ENCODE measurements around the gene LPCAT1. TPM values are rescaled to one million over a fixed set of nuclear protein-coding genes. Genes with fewer than 3 reads are reported as not detected.

Gene LPCAT1
- total RNA-seq, 1 experiment from 2014 or later = 75.0 TPM

DNA sequence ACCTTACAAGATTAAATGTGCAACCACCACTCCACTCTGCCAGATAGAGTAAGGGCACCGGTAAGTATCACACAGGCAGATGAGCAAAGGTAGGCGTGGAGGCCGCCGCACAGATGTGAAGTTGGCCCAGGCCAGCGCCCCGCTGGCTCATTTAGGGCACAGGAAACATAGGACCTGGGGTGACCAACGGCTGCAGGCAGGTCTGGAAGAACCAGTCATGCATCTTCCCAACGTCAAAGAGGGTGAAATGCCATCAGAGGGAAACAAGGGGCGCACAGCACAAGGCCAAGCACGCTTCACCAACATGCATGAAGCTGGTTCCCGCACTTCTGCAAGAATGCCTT, 46.8 kb downstream of the LPCAT1 start:
- Histone ChIP-seq H2AFZ (ENCODE audit: low read depth, low read length, poor library complexity, severe bottlenecking) (no peak overlapping the region), H3K79me2 (ENCODE audit: insufficient read depth, low read length) (no peaks in the 10 kb centered on the region), H3K4me3 (replicated peaks in 1 of 2; ENCODE audit: low read depth in 1 of 2, low read length in 2 of 2) (no peak overlapping the region), H3K9ac (ENCODE audit: low read length) (no peak overlapping the region), H3K4me1 (ENCODE audit: control insufficient read depth in 1 of 2, insufficient read depth in 2 of 2, low read length in 2 of 2) (no peaks in the 10 kb centered on the region), H3K36me3 (ENCODE audit: control insufficient read depth in 1 of 2, insufficient read depth in 2 of 2, low read length in 2 of 2) (peaks cover 14 to 34% of the 10 kb centered on the region in 2 experiments; a peak in 3 of 4 replicates), H3K9me3 (ENCODE audit: control insufficient read depth in 1 of 2, insufficient read depth in 1 of 2, low read depth in 1 of 2, low read length in 2 of 2) (no peaks in the 10 kb centered on the region), H3K9me2 (ENCODE audit: insufficient read depth) (no peaks in the 10 kb centered on the region), H3K27me3 (ENCODE audit: insufficient read depth, low read length) (no peaks in the 10 kb centered on the region), H3K4me2 (ENCODE audit: low read length) (no peak overlapping the region), H3K27ac (ENCODE audit: low read depth, low read length) (no peak overlapping the region), H4K20me1 (ENCODE audit: insufficient read depth) (no peaks in the 10 kb centered on the region)
- no TSS peak for BruUV-seq (replicated peaks)
- TF ChIP-seq YY1 (IDR thresholded peaks at IDR 0.05; ENCODE audit: extremely low read depth, insufficient replicate concordance, low read depth, low read length) = no peak
- TF ChIP-seq SIN3A (IDR thresholded peaks at IDR 0.05; ENCODE audit: low read depth) = no peak
- TF ChIP-seq, protein P1, sequence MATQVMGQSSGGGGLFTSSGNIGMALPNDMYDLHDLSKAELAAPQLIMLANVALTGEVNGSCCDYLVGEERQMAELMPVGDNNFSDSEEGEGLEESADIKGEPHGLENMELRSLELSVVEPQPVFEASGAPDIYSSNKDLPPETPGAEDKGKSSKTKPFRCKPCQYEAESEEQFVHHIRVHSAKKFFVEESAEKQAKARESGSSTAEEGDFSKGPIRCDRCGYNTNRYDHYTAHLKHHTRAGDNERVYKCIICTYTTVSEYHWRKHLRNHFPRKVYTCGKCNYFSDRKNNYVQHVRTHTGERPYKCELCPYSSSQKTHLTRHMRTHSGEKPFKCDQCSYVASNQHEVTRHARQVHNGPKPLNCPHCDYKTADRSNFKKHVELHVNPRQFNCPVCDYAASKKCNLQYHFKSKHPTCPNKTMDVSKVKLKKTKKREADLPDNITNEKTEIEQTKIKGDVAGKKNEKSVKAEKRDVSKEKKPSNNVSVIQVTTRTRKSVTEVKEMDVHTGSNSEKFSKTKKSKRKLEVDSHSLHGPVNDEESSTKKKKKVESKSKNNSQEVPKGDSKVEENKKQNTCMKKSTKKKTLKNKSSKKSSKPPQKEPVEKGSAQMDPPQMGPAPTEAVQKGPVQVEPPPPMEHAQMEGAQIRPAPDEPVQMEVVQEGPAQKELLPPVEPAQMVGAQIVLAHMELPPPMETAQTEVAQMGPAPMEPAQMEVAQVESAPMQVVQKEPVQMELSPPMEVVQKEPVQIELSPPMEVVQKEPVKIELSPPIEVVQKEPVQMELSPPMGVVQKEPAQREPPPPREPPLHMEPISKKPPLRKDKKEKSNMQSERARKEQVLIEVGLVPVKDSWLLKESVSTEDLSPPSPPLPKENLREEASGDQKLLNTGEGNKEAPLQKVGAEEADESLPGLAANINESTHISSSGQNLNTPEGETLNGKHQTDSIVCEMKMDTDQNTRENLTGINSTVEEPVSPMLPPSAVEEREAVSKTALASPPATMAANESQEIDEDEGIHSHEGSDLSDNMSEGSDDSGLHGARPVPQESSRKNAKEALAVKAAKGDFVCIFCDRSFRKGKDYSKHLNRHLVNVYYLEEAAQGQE (IDR thresholded peaks at IDR 0.05; ENCODE audit: low read depth) = no peak
- TF ChIP-seq FOSL1 (IDR thresholded peaks at IDR 0.05; ENCODE audit: low read depth) = no peak
- TF ChIP-seq, protein P2, sequence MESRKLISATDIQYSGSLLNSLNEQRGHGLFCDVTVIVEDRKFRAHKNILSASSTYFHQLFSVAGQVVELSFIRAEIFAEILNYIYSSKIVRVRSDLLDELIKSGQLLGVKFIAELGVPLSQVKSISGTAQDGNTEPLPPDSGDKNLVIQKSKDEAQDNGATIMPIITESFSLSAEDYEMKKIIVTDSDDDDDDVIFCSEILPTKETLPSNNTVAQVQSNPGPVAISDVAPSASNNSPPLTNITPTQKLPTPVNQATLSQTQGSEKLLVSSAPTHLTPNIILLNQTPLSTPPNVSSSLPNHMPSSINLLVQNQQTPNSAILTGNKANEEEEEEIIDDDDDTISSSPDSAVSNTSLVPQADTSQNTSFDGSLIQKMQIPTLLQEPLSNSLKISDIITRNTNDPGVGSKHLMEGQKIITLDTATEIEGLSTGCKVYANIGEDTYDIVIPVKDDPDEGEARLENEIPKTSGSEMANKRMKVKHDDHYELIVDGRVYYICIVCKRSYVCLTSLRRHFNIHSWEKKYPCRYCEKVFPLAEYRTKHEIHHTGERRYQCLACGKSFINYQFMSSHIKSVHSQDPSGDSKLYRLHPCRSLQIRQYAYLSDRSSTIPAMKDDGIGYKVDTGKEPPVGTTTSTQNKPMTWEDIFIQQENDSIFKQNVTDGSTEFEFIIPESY (IDR thresholded peaks at IDR 0.05; ENCODE audit: extremely low read depth, insufficient replicate concordance, low read length) = no peak
- no peak for DNase-seq (ENCODE audit: low read depth, low spot score)
- RAD21 ChIA-PET (ENCODE audit: low non-redundant PET in 1 of 2, low total read pairs in 2 of 2, uncharacterized antibody in 2 of 2, unreplicated experiment in 2 of 2) = no interaction called here
- no peak for ATAC-seq
- CTCF ChIA-PET = no interaction called here
- POLR2A ChIA-PET = no interaction called here
- intact Hi-C loops (cut with micrococcal nuclease) = loop anchor here (5.0 kb wide), 1 partner anchor 125 kb away; no protein-coding TSS in a partner anchor

Data from HCT116 (cell line).